A204.1 (cell line): ENCODE data around the gene METRN.
"Not testable (repeated sequence)": the region's sequence is repeated elsewhere in the genome, so short reads cannot be mapped to it uniquely, and the experiment has no call there.

Experiments used
- FAIRE-seq: peaks from 2 replicates; lab custom pipeline; 2012; peaks lifted over from hg19 to GRCh38; lab: Jason Lieb, UNC

Gene METRN

DNA sequence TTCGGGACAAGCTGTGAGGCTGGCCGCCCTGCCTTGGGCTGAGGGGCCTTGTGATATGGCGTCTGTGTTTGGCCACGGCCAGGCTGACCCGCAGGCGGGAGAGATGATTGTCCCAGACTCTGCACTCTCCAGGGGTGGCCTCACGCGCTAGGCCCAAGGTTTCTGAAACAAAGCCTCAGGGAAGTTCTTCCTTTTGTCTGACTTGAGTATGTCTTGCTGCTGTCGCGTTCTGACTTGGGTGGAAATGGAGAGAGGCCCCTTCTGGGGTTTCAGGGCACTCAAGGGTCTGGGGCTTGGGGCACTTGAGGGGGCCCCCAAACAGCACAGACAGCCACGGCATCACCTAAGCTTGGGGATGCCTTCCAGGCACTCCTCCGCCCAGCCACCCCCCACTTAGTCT, 3.8 kb upstream of the METRN start:
- FAIRE-seq = no peak

- FAIRE-seq = no peak
These were observed 3.2 kb upstream of the METRN start for GRCh38 chr16:711548-712320.

DNA sequence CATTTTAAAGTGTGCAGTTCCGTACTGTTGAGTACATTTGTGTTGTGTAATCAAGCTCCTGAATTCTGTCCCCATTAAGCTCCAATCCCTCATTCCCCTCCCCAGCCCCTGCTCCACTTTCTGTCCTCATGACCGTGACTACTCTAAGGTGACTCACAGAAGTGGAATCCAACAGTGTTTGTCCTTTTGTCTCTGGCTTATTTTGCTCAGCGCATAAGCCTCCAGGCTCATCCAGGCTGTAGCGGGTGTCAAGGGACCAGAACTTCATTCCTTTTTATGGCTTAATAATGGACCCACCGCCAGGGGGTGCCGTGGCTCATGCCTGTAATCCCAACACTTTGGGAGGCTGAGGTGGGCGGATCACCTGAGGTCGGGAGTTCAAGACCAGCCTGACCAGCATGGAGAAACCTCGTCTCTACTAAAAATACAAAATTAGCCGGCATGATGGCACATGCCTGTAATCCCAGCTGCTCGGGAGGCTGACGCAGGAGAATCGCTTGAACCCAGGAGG, 2.1 kb upstream of the METRN start:
- not testable (repeated sequence) for FAIRE-seq

DNA sequence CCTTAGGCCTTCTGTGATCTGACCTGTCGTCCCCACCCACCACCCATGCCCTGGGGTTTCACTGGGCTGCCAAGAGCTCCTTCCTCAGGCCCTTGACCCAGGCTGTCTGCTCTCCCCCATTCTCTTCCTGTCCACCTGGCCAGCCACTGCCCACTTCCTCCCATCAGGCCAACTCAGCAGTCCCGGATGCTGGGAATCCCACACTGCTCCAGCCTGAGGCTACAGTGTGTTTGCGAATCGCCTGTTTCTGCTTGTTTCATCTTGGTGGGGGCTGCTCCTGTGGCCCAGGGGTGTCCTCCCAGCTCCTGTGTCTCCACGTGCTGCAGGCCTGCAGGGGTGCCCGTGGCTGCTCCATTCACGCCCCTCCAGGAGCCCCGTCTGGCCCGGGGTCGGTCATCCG, 839 bp upstream of the METRN start:
- FAIRE-seq = no peak

GRCh38 chr16:715477-716199, 720 bp downstream of the METRN start:
- FAIRE-seq = no peak

- no peak for FAIRE-seq
These were observed 1.3 kb downstream of the METRN start for GRCh38 chr16:716200-716568.

GRCh38 chr16:716768-717325, 1.9 kb downstream of the METRN start:
- no peak for FAIRE-seq

DNA sequence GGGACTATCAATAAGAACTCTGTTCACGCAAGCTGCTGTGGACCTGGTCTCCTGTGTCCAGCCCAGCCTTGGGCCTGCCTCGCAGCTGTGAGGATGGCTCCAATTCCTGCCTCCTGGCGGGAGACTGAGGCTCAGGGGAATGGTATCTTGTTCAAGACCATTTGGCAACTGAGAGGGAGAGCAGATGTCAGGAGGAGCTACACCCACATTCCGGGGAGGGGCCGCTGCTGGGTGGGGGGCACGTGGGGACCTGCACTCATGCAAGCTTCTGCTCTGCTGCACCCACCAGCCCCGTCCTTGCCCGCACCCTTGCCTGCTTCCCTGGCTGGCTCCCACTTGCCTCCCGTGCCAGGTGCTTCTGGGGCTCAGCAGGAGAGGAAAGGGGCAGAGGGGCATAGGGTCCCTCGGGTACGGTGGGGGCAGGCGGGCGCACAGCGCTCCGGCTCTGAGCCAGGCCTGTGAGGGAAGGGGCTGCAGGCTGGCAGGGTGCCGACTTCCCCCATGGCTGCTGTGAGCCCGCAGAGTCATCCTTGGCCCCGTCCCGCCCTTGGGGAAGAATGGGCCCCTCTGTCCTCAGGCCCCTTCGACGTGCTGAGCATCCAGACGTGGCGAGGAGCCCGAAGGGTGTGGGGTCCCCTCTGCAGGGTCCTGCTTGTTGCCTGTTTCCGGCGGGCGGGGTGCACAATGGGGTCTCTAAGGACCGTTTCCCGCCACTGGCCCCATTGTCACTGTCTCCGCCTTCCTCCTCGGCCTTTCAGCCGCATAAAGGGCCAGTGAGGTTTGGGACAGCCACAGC, 2.7 kb downstream of the METRN start:
- no peak for FAIRE-seq

GRCh38 chr16:718389-718788, 3.5 kb downstream of the METRN start:
- FAIRE-seq = no peak

DNA sequence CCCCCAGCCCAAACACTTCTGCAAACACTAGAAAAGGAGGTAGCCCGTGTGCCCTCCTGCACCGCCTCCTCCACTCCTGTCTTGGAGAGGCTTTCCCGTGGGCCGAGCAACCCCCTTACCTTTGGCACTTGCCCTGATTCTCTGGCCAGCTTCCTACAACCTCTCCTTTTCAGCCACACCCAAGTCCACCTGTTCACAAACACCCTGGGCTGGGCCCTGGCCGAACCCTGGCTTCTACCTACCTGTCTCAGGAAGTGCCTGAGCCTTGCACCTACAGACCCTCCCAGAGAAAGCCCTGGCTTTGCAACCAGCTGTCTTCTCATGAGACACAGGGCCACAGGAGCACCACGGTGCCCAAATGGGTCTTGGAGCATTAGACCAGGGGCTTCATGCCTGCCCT, 4.0 kb downstream of the METRN start:
- no peak for FAIRE-seq

- FAIRE-seq = no peak
These were observed 5.0 kb downstream of the METRN start for GRCh38 chr16:719815-720446.

GRCh38 chr16:720447-720989, 5.6 kb downstream of the METRN start:
- FAIRE-seq = no peak

DNA sequence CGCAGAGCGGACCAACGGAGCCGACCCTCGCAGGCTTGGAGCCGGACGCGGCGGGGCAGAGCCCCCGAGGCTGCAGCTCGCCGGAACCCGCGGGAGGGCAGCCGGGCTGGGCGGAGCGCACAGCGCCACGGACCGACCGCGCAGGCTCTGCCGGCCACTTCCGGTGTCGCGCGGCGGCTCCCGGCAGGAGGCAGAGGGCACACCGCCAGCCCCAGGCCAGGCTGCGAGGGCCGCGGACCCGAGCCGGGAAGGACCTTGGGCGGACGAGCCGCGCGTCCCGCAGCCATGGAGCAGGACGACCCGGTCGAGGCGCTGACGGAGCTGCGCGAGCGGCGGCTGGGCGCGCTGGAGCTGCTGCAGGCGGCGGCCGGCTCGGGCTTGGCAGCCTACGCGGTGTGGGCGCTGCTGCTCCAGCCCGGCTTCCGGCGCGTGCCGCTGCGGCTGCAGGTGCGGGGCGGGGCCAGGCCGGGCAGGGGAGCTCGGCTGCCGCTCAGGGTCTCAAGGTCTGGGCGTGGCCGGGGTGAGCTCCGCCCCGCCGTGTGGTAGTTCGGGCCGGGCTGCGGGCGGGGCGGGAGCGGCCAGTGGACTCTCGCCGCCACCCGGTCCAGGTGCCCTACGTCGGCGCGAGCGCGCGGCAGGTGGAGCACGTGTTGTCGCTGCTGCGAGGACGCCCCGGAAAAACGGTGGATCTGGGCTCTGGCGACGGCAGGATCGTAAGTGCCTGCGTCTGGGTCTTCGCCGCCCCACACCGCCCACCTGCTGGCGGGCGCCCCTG, 6.3 kb downstream of the METRN start, which contains the start of gene ANTKMT:
Gene ANTKMT (plus strand): TSS at position 157 of the 775 bp plus-strand sequence. CDS start 129 bp downstream, at position 286.
- no peak for FAIRE-seq

DNA sequence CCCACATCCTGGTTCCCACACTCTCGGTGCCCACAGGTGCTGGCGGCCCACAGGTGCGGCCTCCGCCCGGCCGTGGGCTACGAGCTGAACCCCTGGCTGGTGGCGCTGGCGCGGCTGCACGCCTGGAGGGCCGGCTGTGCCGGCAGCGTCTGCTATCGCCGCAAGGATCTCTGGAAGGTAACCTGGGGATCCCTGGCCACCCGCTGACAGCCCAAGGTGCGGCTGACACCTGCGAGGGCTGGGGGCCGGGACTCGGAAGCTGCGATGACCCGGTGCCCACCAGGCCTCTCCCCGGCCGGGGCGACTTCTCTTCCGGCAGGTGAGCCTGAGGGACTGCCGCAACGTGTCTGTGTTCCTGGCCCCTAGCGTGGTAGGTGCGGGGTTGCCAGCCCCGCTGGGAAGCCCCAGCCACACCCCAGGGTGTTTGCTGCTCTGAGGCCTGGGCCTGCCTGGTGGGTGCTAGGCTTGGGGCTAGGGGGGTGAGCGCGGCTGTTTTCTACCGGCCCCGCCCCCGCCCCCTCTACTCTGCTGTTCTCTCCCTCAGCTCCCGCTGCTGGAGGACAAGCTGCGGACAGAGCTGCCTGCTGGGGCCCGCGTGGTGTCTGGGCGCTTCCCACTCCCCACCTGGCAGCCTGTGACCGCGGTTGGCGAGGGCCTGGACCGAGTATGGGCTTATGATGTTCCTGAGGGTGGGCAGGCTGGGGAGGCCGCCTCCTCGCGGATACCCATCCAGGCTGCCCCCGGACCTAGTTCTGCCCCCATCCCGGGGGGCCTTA, 7.0 kb downstream of the METRN start:
- FAIRE-seq = no peak

GRCh38 chr16:722835-723633, 8.1 kb downstream of the METRN start:
- FAIRE-seq = no peak

- FAIRE-seq = no peak
These were observed 8.8 kb downstream of the METRN start for GRCh38 chr16:723695-724094.

DNA sequence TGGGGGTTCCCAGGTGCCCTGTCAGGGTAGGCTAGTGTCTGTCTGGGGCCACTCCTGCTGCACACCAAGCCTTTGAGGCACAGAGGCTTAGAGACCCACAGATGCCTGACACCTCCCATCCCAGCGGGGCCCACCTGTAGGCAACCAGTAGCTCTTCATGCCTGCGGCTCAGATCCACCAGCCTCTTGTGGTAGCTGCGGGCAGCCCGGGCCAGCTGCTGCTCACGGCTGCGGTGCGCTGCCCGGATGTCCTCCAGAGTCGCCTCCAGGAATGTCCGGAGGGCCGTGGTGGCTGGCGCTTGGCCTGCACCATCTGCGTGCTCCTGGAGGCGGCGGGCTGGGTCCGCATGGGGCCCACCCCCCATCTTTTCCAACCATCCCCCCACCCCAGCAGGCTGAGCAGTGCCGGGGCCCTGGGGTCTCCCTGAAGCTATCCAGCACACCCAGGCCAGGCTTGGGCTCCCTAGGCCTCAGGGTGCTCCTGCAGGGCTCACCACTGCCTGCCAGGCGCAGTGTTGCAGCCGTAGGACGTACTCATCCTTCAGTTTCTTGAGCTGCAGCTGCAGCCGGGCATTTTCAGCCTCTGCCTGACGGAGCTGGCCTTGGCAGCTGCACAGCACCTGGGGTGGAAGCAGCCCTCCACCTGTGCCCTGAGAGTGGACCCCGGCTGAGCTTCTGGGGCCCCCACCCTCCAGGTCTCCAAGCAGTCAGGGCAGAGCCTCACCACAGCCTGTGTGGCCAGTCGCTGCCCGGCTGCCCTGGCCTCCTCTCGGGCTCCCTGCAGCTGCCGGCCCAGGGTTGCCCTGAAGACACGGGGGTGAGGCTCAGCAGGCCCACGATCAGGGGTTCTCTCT, 9.5 kb downstream of the METRN start:
- FAIRE-seq = no peak

DNA sequence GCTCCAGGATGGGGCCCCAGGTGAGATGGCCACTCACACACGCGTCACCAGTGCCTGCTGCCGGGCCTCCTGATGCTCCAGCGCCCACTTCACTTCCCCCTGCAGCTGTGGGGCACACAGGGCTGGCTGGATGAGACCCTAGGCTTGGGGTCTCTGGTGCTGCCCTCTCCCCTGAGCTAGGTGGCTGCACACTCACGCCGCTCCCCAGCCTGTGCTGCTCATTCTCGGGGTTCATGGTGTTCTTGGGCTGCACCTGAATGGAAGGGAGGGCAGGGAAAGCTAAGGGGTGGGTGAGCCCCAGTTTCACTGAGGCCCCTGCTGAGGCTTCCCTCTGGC, 10.1 kb downstream of the METRN start:
- no peak for FAIRE-seq
